RWPE1 (cell line): ENCODE results near the gene LINC01488.
A peak's percentile ranks its signal among the peaks of the same experiment; 100 is the strongest.

Source experiments
- CTCF ChIA-PET: fragments of 350-600 bp; sonication (Branson Sonifier 250); formaldehyde crosslinking; extraction: SDS; loops from one replicate; lab custom pipeline; 2021; lab: Yijun Ruan, JAX
- POLR2A ChIA-PET: fragments of 400-600 bp; formaldehyde crosslinking; extraction: SDS; loops from one replicate; lab custom pipeline; 2020; ENCODE audit warnings: antibody characterized with exemption; ENCODE audit not compliant: low non-redundant PET; lab: Yijun Ruan, JAX
- DNase-seq: peaks from one replicate; pipeline ENCODE4 v3.0.0; 2012; ENCODE audit warnings: low spot score
- H3K27ac ChIP-seq: fragments of 450-650 bp; 2 replicates; pipeline ENCODE4 v1.5.1; 2017
- CTCF ChIP-seq: fragments of 450-650 bp; conservative IDR thresholded peaks from 2 replicates; pipeline ENCODE4 v1.5.1; 2017; ENCODE audit warnings: low read depth, mild to moderate bottlenecking

Gene LINC01488

GRCh38 chr11:69454018-69454417 lies 27.4 kb upstream of the LINC01488 start:
- ChIA-PET POLR2A (no interaction called here), CTCF (no interaction called here)
- TF ChIP-seq CTCF: no peak
- DNase-seq: no peak
- H3K27ac ChIP-seq: no peak overlapping the region

- POLR2A ChIA-PET: no interaction called here
- DNase-seq: no peak
- TF ChIP-seq CTCF: no peak
- CTCF ChIA-PET: no interaction called here
- H3K27ac ChIP-seq: no peak overlapping the region
These were observed 25.5 kb upstream of the LINC01488 start for GRCh38 chr11:69455969-69456368.

- CTCF ChIA-PET: no interaction called here
- H3K27ac ChIP-seq: no peak overlapping the region
- POLR2A ChIA-PET: no interaction called here
- no peak for DNase-seq
- no peak for TF ChIP-seq CTCF
These were observed 24.8 kb upstream of the LINC01488 start for GRCh38 chr11:69456712-69457111.

GRCh38 chr11:69459848-69460539 lies 21.5 kb upstream of the LINC01488 start:
- DNase-seq: no peak
- ChIA-PET CTCF (no interaction called here), POLR2A (no interaction called here)
- no peak for TF ChIP-seq CTCF
- H3K27ac ChIP-seq: no peak overlapping the region

- ChIA-PET POLR2A (no interaction called here), CTCF (interaction anchor here (0.6 kb wide), 1 partner anchor 41 kb away, joined by 3 read pairs; no protein-coding TSS in a partner anchor)
- no peak overlapping the region; the same call in 1 of the 2 replicates for H3K27ac ChIP-seq
- peak; percentile 90 for DNase-seq
- no peak for TF ChIP-seq CTCF
These were observed 20.8 kb upstream of the LINC01488 start for GRCh38 chr11:69460540-69461257.

GRCh38 chr11:69461272-69461962 lies 20.0 kb upstream of the LINC01488 start:
- H3K27ac ChIP-seq: peak overlapping the region; percentile 9; the same call in 1 of the 2 replicates
- POLR2A ChIA-PET: no interaction called here
- CTCF ChIA-PET: interaction anchor here (0.6 kb wide), 1 partner anchor 41 kb away, joined by 3 read pairs; no protein-coding TSS in a partner anchor
- no peak for TF ChIP-seq CTCF
- DNase-seq: no peak
